HG02938 (cell line): ENCODE data around the gene MTG1.
"Not testable (repeated sequence)": the region's sequence is repeated elsewhere in the genome, so short reads cannot be mapped to it uniquely, and the experiment has no call there.

Experiments
- ATAC-seq: cut with Tn5 transposase; IDR thresholded peaks from one replicate; pipeline ENCODE4 v1.9.1; 2021; ENCODE audit warnings: mild to moderate bottlenecking, moderate library complexity; ENCODE audit not compliant: unreplicated experiment

MTG1 gene

GRCh38 chr10:133460208-133460769 is 66.3 kb downstream of the MTG1 start:
- no peak for ATAC-seq

DNA sequence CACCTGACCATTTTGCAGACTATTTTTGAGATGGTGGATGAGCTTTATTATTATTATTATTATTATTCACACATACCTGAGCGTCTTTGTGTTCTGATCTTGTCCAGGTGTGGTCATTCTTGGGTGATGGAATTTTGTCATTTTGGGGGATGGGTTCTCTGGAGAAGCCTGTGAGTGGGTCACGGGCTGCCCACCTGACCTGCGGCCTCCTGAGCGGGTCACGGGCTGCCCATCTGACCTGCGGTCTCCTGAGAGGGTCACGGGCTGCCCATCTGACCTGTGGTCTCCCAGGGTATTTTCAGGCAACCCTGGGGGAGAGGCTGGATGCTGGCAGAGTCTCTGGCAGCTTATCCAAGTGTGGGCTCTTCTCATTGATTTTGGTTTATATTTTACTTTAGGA is 67.1 kb downstream of the MTG1 start:
- ATAC-seq = no peak

DNA sequence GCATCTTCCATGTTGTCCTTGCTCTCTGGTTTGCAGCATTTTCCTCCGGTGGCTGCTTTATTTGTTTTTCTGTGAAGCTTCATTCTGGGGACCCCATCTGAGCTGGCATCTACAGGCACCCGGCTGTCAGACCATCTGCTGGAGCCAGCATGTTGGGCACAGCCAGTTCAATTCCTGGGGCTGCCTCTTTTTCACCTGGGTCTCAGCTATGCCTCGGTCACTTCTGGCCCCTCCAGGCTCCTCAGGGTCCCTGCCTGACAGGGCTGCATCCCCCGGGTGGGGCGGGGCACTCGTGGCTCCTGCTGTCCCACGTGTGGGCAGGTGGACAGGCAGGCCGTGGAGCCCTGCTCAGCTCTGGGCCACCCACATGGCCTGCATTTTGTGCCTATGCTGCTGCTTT is 67.9 kb downstream of the MTG1 start:
- no peak for ATAC-seq

DNA sequence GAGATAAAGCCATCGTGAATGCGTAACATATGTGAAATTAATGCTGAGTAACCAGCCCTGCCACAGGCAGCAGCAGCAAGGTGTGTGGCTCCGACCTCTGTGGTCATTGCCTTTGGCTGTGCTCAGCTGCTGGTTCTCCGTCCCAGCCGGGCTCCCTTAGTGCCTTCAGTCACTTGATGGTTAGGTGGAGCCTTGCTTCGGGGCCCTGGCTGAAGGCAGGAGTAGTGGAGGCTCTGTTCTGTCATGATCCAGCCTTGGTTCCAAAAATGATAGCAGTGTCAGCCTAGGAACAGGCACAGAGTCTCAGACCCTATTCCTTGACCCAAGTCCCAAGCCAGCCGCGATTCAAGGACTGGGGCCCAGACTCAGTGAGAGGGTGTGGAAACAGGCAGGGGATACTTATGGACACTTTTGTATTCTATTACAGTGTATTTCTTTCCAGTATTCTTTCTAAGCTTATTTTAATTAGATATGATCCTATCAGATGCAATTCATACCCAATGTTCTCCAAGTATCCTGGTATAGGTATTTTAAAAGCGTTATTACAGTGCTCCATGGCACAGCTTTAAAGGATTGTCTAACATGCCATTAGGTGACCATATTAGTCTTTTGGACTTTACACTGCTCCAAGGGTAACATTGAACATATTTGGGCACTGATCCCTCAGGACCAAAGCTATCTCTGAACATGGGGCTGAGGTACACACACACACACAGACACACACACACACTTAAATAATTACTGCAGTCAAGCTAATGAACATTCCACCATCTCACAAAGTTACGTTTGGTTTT is 68.8 kb downstream of the MTG1 start:
- no peak for ATAC-seq

DNA sequence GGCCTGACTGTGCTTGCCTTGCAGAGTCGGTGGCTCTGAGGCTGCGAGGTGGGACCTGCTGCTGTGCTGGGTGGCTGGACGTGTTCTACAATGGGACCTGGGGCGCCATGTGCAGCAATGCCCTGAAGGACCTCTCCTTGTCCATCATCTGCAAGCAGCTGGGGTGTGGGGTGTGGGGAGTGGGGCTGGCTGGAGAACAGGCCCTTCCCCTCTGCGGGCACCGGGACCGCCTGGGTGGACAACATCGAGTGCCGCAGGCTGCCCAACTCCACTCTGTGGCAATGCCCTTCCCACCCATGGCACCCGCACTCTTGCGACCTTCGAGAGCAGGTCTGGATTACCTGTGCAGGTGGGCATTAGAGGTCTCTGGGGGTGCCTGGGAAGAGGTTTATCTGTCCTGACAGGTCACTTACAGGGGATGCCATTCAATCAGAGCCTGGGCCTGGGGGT is 70.7 kb downstream of the MTG1 start:
- ATAC-seq = no peak

DNA sequence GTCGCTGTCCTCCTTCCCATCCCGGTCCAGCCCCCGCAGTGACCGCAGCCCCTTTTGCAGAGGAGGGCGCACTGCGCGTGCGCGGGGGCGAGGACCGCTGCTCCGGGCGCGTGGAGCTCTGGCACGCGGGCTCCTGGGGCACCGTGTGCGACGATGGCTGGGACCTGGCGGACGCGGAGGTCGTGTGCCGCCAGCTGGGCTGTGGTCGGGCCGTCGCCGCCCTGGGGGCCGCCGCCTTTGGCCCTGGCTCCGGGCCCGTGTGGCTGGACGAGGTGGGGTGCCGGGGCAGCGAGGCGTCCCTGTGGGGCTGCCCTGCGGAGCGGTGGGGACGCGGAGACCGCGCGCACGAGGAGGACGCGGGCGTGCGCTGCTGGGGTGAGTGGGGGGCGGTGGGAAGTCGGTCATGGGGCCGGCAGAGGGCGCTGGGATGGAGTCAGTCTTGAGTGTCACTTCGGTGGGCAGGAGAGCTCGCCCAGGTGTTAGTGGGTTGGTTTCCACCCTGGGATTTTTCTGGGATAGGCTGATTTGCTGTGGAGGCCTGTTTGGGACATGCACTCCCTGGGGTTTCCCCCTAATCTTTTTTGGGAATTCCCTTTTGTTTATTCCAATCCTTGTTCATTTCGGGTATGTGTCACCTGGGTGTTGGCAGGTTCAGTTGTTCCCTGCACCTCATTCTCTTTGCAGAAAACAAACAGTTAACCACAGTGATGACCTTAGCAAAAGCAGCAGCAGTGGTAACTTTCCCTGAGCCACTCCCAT is 71.4 kb downstream of the MTG1 start:
- no peak for ATAC-seq

GRCh38 chr10:133465950-133466474 is 72.1 kb downstream of the MTG1 start:
- no peak for ATAC-seq

GRCh38 chr10:133466683-133467275 is 72.8 kb downstream of the MTG1 start:
- no peak for ATAC-seq

DNA sequence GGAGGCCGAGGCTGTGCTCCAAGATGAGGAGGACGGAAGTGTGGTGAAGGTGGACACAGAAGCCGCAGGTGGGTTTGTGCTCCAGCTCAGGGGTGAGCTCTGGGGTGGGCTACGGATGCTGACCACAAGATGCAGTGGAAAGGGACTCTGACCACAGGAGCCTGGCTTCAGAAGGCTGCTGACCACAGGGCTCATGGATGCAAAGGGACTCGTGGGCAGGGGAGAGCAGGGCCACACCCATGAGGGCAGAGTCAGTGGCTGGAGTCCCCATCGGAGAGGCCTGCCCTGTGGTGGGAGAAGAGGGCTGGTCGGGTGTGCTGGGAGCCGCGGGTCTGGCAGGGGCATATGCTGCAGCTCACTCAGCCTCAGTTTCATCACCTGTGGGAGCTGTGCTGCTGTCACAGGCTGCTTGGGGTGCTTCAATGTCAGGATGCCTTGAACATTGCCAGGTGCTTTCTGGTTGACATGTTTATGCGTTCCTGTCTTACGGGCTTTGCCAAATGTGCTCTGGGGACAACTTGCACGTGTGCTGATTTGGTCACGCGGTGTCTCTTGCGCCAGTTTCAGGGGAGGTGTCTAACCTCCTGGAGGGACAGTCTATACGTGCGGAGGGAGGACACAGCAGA is 73.4 kb downstream of the MTG1 start:
- ATAC-seq = no peak

GRCh38 chr10:133469205-133469604 is 75.2 kb downstream of the MTG1 start:
- ATAC-seq = not testable (repeated sequence)

GRCh38 chr10:133471300-133472109 is 77.5 kb downstream of the MTG1 start:
- no peak for ATAC-seq
